SH-SY5Y (cell line): Measurements from ENCODE around the gene BACE1.

Experiments
- GATA2 ChIP-seq: IDR thresholded peaks from 2 replicates; pipeline ENCODE4 v1.6.1; 2011; ENCODE audit warnings: mild to moderate bottlenecking, low read depth, low read length
- GATA3 ChIP-seq: IDR thresholded peaks from 2 replicates; pipeline ENCODE4 v1.6.1; 2011; ENCODE audit warnings: low read depth, mild to moderate bottlenecking, low read length, moderate library complexity

DNA sequence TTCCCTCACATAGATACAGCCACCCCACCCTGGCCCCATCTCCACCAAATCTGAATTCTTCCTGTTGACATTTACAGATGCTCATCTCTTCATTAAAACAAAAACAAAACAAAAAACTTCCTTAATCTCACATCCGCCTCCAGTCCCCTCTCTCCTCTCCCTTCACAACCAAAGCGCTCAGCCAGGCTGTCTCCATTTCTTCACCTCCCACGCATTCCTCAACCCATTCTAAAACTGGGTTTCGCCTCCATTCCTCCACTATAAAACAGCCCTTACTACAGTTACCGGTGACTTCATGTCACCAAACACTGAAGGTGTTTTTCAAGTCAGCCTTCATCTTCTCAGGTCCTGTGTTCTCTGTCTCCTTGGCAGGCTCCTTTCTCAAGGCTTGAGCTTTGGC, 15.3 kb downstream of the BACE1 start:
- TF ChIP-seq GATA3 (no peak), GATA2 (no peak)
